HG02678 (cell line): ENCODE results near the gene PFDN1.
A peak's percentile ranks its signal among the peaks of the same experiment; 100 is the strongest.
"Not testable (repeated sequence)": the region's sequence is repeated elsewhere in the genome, so short reads cannot be mapped to it uniquely, and the experiment has no call there.

Source experiments
- ATAC-seq: cut with Tn5 transposase; IDR thresholded peaks from one replicate; pipeline ENCODE4 v1.9.1; 2021; ENCODE audit warnings: mild to moderate bottlenecking, moderate library complexity; ENCODE audit not compliant: unreplicated experiment

PFDN1 gene

DNA sequence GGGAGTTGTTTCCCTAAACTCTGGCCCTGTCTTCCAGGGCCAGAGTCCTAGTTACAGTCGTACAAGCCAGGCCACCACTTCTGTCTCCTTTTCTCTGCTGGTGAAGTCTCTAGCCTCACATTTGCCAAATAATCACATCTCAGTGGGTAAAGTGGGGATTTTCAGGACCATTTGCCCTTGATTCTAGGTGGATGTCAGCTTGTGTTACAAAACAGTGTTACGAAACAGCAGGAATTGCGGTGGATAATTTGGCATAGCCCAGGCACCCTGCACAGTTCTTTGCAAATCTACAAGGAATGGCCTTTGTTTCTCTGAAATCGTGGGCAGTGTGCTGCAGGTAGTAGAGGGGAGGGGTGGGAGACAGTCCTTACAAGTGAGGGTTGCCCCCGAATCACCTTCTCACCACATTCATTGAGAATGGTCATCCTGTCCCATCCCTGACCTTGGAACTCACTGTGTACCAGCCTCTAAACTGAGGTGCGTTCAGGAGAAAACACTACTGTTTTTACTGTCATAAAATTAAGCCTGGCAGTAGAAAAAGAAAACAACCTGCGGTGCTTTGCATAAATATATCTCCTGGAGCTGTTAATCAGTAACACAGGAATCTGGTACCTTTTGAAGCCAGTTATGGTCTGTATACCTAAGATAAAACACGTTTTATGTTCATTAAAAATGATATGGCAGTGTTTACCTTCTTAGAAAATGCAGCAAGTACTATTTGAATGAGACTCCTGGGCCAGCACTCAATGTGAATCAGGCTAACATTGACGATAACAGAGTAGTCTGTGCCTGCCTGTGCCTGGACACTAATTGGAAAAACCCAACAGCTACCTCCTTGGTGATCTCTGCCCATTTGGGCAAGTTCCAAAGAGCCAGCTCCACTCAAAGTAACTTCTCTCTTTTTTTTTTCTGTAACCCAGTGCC lies 83.6 kb downstream of the PFDN1 start:
- peak; percentile 39 for ATAC-seq

DNA sequence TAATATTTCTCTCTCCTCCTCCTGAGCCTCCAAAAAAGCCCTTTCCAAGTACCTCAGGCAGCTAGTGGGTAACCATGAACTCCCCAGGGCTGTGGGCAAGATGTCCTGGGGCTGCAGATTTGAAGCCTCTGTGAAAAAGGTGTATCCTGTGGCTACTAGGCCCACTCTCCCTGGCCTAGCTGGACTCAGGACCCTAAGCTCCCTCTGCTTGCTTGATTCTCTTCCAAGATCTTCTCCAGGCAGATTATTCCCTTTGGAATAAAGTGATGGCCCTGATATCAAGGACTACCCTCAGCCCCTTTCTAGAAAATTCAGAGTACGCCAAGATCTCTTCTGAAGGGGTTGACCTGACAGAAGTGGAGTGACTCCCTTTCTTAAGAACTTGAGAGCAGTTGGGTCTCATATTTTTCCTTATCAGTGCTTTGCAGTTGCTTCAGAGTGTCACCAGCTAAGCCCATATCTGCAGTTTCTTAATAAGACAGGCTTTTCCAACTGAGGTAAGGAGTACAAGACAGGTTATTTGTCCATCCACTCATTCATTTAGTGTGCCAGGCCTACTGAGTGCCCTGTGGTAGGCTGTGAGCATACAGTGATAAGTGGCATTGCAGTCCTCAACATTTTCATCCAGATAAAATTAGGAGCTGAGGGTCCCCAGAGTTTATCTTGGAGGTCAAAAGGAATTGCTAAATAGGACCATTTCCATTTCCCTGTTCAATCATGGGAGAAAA lies 85.4 kb downstream of the PFDN1 start:
- no peak for ATAC-seq

- ATAC-seq, result no peak
These were observed 86.3 kb downstream of the PFDN1 start for GRCh38 chr5:140216478-140217074.

DNA sequence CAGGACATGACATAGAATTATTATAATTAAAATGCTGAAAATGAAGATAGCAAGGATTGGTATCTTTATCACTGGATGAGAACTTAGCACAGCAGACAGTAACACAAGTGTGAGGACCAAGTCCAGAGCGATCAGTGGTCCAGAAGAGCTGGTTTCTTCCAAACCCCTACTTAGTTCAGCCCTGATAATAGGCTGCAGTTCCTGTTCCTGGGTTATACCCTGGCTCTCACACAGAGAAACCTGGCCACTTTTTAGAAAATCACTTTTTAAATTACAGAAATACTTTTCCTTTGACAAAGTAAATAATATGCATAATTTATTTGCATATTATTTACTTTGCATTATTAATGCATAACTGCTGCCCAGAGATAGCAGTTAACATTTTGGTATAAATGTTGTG lies 87.6 kb downstream of the PFDN1 start:
- ATAC-seq, result no peak

DNA sequence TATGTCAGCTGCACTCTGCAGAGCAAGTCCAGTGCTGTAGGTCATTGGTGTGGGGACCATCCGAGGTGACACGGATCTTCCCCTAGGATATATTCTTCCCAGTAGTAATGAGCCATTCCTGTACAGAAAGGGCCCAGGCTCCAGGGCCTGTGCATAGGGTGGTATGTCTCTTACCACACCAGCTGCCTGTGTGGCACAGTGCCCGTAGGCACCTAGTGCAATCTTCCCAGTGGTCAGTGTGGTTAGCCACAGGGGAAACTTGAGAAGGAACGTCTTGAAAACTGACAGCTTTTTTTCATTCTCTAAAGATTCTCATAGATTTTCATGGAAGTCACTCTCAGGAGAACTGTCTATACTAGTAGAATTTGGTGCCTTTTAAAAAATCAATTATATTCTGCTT lies 88.1 kb downstream of the PFDN1 start:
- peak; percentile 48 for ATAC-seq

- peak; percentile 66 for ATAC-seq
These were observed 89.4 kb downstream of the PFDN1 start for GRCh38 chr5:140213370-140213983.

- no peak for ATAC-seq
These were observed 94.8 kb downstream of the PFDN1 start for GRCh38 chr5:140208065-140208464.

DNA sequence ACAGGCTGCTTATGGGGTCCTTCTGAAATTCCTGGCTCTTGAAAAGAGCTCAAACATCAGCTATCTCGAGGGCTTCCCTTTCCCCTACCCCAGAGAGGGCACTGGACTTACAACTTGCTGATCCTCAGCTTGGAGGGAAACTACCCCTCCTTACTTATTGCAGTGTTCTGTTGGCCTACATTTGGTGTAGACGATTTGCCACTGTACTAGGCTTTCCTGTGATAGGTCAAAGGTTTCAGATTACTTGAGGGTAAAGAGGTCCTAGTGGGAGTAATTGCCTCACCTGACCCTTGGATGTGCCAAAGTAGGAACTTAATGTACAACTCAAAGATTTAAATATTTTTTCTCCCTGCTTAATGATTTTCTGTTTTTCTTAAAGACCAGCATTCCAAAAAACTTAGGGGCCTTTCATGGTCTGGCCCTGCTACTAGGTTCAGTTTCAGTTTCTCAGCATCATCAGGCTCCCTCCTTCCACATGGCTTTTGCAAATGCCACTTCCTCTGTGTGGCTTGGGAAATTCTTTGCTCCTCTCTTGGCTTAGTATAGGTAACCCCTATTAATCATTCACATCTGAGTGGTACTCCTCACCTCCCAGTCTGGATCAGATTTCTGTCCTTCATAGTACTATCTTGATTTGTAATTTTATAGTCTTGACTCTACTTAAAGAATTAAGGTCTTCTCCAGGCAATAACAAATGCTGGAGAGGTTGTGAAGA lies 95.5 kb downstream of the PFDN1 start:
- peak; percentile 91 for ATAC-seq

DNA sequence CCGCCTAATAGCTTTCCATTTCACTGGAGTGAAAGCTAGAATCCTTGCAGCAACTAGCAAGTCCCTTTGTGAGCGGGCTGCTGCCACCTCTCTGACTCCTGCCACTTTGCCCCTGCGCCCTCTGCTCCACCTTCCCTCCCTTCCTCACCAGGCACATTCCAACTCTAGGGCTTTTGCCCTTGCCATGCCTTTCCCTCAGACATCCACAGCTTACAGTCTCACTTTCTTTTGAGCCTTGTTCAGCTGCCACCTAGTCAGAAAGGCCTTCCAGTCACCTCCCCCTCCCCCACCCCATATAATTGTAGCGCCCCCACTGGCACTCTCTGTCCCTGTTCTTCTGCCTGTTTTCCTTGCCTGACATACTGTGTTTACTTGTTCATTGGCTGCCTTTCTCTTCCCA lies 96.9 kb downstream of the PFDN1 start:
- ATAC-seq, result no peak

DNA sequence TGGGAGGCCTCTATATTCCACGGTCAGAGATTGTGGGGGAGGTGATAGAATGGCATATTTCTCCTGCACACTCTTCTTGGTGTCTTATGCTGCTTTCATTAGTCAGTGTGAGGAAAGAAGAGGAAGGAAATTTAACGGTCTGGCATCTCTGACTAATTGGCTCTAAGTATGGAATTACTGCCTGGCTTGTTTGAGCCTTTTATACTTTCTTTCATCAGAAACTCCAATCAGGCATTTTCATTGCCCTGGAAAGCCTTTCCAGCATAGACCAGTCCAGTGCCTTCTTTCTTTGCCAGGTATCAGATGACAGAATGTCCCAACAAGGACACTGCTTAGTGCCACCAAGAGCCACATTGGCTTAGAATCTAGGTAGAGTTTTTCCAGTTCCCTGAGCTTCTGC lies 97.7 kb downstream of the PFDN1 start:
- no peak for ATAC-seq

DNA sequence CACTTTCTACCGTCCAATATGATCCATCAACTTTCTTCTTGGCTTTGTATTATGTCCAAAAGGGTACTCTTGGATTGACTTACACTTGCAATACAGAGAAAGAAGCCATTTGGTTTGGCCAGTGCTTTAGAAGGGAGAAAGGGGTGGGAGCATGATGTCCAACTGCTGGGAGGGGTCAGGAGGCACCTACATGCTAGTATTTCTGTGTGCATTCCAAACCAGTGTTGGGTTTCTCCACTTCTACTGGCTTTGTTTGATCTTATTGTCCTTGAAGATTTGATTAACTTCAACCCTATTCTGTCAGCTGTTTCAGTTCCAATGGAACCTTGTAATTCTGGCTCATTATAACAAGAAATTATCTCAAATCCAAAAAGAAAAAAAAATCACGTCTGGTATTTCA lies 100.3 kb downstream of the PFDN1 start:
- ATAC-seq, result no peak

GRCh38 chr5:140202078-140202477 lies 100.8 kb downstream of the PFDN1 start:
- ATAC-seq, result no peak

GRCh38 chr5:140198915-140199314 lies 104.0 kb downstream of the PFDN1 start:
- not testable (repeated sequence) for ATAC-seq

DNA sequence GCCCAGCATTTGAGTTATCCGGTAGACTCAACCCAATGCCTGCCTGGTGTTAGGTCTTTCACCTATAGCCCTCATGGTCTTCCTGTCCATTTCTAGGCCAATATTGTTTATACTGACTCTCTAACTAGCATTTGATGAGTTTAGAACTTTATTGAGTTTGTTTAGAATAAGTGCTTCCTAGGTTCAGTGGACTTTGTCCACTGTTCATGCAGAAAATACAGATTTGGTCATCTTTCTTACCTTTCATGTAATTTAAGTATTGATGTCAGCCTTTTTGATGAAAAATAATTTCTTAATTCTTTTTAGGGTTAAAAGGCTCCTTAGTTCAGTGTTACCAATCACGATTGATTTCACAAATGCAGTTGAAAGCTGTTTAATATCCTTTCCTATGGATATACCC lies 105.9 kb downstream of the PFDN1 start:
- ATAC-seq, result no peak

GRCh38 chr5:140196115-140196814 lies 106.6 kb downstream of the PFDN1 start:
- ATAC-seq, result no peak
